HG02678 (cell line): Measurements from ENCODE around the gene KNDC1.

Experiments used
- ATAC-seq: cut with Tn5 transposase; IDR thresholded peaks from one replicate; pipeline ENCODE4 v1.9.1; 2021; ENCODE audit warnings: mild to moderate bottlenecking, moderate library complexity; ENCODE audit not compliant: unreplicated experiment

The KNDC1 gene

DNA sequence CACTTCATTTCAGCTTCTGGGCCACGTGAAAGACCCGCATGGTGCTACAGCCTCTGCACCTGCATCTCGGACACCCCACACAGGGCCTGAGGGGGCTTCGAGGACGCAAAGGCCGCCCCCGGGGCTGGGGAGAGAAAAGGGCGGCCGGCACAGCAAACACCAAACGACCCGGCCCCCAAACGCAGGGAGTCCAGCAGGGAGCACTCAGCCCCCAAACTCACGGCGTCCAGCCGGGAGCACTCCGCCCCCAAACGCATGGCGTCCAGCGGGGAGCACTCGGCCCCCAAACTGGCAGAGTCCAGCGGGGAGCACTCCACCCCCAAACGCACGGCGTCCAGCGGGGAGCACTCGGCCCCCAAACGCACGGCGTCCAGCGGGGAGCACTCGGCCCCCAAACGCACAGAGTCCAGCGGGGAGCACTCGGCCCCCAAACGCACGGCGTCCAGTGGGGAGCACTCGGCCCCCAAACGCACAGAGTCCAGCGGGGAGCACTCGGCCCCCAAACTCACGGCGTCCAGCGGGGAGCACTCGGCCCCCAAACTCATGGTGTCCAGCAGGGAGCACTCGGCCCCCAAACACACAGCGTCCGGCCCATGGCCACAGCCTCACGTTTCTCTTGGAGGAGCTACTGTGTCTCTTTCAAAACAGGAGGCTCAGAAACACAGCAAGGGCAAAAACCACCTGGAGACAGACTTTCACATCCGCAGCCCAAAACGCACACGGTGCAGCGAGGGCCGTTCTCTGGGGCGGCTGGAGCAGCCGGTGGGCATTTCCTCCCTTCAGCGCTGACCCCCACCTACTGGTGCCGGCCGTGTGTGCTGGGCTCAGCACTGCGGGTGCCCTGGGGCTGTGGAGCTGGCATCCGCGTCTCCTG lies 43.0 kb downstream of the KNDC1 start:
- no peak for ATAC-seq

DNA sequence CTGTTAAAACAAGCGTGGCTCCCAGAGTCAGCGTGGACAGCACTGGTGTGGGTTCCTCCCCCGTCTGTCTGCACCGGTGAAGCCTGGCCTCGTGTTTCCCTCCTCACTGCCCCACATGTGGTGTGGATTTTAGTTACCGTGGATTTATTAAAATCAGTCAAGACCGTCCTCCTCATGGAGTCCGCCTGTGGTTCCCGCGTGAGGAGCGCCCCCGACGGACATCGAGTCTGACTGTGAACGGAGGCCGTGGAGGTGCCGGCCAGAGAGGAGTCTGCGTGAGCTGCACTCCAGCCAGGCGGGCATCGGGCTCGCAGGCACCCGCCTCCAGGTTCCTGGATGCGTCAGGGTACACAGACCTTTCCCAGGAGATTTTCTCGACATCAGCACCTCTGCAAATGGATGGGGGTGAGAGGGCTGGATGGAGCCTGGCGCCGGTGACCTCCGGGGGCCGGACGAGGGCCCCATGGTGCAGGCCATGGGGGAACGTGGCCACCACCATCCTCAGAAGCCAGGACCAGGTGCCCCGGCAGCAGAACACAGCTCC lies 43.7 kb downstream of the KNDC1 start:
- ATAC-seq: no peak

DNA sequence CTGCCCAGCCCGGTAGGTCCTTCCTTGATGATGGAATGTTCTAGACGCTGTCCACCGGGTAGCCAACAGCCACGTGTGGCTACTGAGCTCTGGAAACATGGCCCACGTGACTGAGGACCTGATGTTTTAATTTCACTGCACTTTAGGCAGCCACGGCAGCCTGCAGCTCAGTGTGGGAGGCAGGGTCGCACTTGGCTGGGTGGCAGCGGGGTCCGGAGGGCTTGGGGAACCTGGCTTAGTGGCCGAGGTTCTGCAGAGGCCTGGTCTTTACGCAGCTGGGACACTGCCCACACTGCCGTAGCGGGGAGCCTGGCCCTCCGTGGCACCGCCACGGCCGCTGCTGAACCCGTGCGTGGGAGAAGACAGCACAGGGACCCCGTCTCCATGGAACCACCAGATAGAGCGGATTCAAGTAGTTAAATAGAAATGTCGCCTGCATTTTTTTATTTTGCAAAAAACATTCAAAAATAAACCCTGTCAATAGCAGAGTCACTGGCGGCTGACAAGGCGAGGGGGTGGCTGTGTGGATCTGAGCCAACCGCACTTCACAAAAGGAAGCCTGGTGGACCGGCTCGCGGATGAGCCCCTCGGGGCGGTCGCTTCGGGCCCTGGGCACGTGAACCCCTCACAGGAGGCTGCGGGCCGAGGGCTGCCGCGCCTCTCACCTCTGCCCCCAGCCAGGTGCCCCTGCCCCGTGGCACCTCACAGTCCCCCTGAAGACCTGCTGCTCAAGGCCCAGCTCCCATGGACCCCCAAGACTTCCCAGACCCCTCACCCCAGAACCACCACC lies 44.4 kb downstream of the KNDC1 start:
- ATAC-seq: no peak

DNA sequence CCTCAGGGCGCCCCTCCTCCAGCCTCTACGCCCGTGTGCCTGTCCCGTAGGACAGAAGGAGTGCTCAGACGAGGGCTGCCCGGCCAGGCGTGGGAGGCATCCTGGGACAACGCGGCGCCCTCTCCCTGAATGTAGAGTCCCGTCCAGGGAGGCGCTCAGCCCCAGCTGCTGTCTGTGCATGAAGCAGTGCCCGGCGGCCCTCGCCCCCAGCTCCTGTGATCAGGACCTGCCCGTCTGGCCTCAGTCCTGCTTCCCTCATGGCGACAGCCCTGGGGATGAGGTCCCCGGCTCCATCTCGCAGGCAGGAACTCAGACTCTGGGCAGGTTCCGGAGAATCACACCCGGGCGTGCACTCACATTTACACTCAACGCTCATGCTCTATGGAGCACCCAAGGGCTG lies 45.1 kb downstream of the KNDC1 start:
- ATAC-seq: no peak

DNA sequence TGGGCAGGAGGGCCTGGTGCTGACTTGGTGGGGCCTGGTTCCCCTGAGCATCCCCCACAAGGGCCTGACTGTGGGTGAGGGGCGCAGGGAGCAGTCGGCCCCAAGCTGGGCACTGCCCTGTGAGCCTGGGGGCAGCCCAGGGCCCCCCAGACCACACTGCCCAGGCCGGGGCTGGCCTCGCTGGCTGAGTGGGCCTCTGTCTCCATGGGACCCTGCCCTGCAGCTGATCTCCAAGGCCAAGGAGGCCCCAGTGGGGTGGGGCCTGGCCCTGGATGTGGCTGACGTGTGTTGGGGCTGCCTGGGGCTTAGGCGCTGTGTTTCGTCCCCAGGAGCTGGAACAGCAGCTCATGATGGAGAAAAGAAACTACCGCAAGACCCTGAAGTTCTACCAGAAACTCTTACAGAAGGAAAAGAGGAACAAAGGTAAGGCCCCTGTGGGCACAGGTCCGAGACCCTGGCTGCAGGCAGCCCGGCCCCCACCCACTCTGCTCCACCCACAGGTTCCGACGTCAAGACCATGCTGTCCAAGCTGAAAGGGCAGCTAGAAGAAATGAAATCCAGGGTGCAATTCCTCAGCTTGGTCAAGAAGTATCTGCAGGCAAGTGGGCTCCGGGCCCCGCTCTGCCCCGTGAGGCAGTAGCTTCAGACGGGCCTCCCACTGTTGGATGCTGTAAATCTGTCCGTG lies 46.5 kb downstream of the KNDC1 start:
- no peak for ATAC-seq

GRCh38 chr10:133207041-133207600 lies 47.1 kb downstream of the KNDC1 start:
- no peak for ATAC-seq

- no peak for ATAC-seq
Observed at GRCh38 chr10:133207627-133208026, 47.6 kb downstream of the KNDC1 start.

DNA sequence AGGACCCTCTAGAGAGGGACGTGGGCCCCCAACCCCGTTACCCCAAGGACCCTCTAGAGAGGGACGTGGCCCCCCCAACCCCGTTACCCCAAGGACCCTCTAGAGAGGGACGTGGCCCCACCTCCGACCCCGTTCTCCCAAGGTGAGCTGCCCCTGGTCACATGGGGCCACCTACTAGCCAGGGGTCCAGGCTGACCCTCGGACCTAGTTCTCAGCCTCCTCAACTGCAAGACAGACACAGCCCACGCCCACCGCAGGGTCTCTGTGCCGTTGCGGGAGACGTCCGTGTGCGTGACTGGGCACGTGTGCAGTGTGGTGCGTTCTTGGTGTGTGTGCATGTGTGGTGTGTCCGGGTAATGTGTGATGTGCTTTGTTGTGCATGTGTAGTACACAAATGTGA lies 48.4 kb downstream of the KNDC1 start:
- no peak for ATAC-seq

GRCh38 chr10:133209117-133209516 lies 49.1 kb downstream of the KNDC1 start:
- ATAC-seq: no peak

GRCh38 chr10:133209641-133210040 lies 49.6 kb downstream of the KNDC1 start:
- no peak for ATAC-seq

DNA sequence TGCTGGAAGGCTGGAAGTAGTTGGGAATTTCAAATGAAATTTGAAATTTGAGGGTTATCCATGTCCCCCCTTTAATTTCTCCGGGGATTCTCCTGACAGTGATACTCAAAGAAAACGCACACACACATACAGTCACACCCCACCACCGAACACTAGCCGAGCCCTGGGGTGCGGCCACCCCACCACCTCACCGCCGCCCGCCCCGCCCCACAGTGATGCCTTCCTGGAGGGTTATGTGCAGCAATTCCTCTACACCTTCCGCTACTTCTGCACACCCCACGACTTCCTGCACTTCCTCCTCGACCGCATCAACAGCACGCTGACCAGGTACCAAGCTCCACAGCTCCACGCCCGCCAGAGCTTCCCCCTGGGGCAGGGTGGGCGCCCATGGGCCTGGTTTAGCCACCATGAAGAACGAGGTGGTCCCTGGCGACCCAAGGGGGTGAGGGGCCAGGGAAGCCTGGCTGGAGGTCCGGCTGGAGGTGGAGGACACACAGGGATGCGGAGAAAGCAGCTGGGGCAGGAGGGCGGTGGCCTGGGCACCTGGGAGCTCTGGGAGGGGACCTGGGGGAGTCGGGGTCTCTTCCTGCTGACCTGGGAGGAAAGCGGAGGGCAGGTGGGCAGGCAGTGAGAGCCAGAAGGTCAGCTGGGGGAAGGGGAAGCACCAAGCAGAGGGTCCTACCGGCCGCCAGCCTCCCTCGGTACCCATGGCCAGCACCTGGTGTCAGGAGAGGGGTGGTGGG lies 50.5 kb downstream of the KNDC1 start:
- no peak for ATAC-seq

- ATAC-seq: no peak
Observed at GRCh38 chr10:133211141-133211830, 51.3 kb downstream of the KNDC1 start.

- no peak for ATAC-seq
Observed at GRCh38 chr10:133211959-133212852, 52.2 kb downstream of the KNDC1 start.

GRCh38 chr10:133212853-133213494 lies 53.0 kb downstream of the KNDC1 start:
- no peak for ATAC-seq

DNA sequence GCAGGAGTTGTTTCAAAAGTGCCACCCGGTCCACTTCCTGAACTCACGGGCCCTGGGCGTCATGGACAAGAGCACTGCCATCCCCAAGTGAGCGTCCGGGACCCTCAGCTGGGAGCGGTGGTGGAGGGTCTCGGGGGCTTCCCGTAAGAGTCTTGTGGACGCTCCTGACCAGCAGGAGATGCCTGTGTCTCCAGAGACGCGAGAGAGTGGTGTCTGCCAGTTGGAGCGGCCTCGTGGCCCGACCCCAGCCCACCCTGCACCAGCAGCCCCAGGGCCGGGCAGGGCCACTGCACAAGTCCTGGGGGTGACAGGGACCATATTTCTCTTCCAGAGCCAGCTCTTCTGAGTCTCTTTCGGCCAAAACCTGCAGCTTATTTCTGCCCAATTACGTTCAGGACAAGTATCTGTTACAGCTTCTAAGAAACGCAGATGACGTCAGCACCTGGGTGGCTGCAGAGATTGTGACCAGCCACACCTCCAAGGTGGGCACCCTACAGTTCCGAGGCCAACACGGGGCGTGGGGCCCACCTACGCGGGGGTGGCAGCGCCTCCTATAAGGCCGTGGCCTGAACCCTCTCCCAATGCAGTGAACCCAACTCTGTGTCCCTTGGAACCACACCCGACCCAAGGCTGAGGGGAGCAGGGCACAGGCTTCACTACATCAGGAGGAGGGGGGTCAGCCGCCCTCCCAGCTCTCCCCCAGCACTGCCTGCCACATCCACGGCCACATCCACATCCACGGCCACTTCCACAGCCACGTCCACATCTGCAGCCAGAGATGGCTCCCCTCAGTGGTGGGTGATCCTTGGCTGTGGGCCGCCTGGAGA lies 53.8 kb downstream of the KNDC1 start:
- ATAC-seq: no peak

- ATAC-seq: no peak
Observed at GRCh38 chr10:133214468-133215410, 54.7 kb downstream of the KNDC1 start.
